ENCODE results near the gene GABRB3. TPM values are rescaled to one million over a fixed set of nuclear protein-coding genes. Genes with fewer than 3 reads are reported as not detected.

GABRB3 gene
- total RNA-seq, 4 donors from 2014 or later, result 0.67 to 3.2 (median 2.2) TPM

DNA sequence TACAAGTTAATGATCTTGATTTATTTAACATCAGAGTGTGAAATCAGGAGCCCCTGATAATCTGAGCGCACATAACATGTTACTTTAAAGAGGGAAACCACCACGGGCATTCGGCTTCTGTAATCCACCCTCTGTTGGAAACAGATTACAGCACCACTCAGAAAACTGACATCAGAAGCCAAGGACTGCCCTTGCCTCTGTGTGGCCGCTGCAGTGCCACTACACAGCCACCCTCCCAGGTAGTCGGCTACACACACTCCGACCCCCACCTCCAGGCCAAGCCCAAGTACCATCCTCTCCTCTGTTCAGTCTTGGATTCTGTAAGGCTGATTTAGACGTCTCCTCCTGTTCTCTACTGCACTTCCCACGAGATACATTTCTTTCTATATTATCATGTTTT is 251.7 kb downstream of the GABRB3 start:
- no peak overlapping the region for H3K27ac ChIP-seq
- no peaks in the 10 kb centered on the region for H3K4me1 ChIP-seq
- H3K27me3 ChIP-seq, result no peaks in the 10 kb centered on the region
- H3K36me3 ChIP-seq, result no peaks in the 10 kb centered on the region
- DNase-seq, result no peak
- H3K9me3 ChIP-seq, result no peaks in the 10 kb centered on the region
- TF ChIP-seq, protein P1, sequence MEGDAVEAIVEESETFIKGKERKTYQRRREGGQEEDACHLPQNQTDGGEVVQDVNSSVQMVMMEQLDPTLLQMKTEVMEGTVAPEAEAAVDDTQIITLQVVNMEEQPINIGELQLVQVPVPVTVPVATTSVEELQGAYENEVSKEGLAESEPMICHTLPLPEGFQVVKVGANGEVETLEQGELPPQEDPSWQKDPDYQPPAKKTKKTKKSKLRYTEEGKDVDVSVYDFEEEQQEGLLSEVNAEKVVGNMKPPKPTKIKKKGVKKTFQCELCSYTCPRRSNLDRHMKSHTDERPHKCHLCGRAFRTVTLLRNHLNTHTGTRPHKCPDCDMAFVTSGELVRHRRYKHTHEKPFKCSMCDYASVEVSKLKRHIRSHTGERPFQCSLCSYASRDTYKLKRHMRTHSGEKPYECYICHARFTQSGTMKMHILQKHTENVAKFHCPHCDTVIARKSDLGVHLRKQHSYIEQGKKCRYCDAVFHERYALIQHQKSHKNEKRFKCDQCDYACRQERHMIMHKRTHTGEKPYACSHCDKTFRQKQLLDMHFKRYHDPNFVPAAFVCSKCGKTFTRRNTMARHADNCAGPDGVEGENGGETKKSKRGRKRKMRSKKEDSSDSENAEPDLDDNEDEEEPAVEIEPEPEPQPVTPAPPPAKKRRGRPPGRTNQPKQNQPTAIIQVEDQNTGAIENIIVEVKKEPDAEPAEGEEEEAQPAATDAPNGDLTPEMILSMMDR (IDR thresholded peaks at IDR 0.05), result no peak
- no peak for TF ChIP-seq POLR2A (IDR thresholded peaks at IDR 0.05)
- no peak overlapping the region for H3K4me3 ChIP-seq

DNA sequence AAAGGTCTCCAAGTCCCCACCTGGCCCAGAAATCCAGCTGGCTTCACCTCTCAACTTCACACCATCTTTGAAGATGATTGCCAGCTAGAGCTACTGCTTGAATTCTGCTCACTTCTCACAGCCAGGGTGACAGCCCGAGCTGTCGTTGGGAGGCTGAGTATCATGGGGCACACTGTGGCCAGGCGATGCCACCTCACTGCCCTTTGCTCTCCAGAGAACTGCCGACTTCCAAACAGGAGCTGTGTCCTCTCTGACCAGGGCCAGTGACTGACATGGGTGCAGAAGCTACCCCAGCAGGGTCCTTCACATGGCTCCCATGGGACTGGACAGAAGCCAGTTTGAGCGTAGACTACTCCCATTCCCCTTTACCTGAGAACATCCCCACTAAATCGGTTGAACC is 254.0 kb downstream of the GABRB3 start:
- no peak for TF ChIP-seq POLR2A (IDR thresholded peaks at IDR 0.05)
- TF ChIP-seq, protein P1 (IDR thresholded peaks at IDR 0.05), result no peak
- H3K4me1 ChIP-seq, result no peaks in the 10 kb centered on the region
- DNase-seq, result no peak
- H3K27me3 ChIP-seq, result no peaks in the 10 kb centered on the region
- H3K36me3 ChIP-seq, result no peaks in the 10 kb centered on the region
- no peaks in the 10 kb centered on the region for H3K9me3 ChIP-seq
- no peak overlapping the region for H3K4me3 ChIP-seq
- no peak overlapping the region for H3K27ac ChIP-seq

DNA sequence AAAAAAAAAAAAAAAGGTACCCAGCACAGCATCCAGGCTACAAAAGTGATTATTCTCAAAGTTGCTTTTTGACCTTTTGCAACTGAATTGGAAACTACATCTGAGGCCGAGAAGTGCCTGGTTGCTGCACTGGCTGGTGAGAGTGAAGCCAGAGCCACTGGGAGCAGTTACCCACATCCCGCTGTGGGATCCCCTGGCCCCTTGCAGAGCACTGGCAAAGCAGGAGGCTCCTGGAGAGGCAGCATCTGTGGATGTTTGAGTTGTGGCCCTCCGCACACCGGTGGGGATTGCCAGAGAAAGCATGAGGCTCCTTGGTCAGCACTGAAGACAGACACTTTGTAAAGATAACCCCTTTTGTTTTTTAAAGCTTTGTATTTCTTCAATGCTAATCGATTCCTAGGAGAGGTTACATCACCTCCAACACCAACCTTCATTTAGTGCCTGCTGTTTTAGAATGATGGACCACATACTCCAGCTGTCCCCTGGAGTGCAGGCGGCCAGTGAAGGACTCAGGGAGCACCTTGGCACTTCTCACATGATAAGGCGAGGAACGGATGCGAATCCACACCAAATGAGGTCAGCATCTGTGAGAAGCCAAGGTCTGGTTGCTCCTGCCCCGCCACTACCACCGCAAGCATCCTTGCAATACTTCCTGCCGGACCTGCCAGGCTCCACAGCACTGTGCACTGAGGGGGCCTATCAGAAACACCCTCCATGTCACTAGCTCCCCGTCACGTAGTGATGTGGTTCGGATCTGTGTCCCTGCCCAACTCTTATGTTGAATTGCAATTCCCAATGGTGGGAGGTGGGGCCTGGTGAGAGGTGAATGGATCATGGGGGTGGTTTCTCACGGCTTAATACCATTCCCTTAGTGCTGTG is 256.5 kb downstream of the GABRB3 start:
- H3K27me3 ChIP-seq, result no peaks in the 10 kb centered on the region
- no peak overlapping the region for H3K27ac ChIP-seq
- no peak for DNase-seq
- no peak overlapping the region for H3K4me3 ChIP-seq
- H3K36me3 ChIP-seq, result no peaks in the 10 kb centered on the region
- peaks cover 0 to 3% (median 0%) of the 10 kb centered on the region in 4 donors for H3K9me3 ChIP-seq
- no peak for TF ChIP-seq POLR2A (IDR thresholded peaks at IDR 0.05)
- H3K4me1 ChIP-seq, result no peaks in the 10 kb centered on the region

DNA sequence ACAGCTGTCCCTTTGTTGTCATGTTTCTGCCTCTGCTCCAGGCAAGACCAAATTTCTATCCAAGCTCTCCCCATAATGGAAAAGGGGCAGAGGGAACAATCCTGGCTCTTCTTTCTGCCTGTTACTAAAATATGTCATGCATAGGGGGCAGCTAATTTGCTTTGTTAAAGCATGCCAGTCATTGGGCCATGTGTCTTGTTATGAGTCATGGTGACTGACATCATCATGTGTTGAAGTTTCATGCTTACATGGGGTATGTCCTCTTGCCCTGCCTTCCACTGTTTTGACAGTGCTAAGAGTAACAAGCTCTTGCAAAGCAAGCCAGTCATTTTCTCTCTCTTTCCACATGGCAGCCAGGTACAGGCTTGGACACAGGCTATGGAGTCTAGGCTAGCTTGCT is 268.9 kb downstream of the GABRB3 start:
- Histone ChIP-seq H3K27ac (no peak overlapping the region), H3K36me3 (no peaks in the 10 kb centered on the region), H3K9me3 (no peaks in the 10 kb centered on the region), H3K4me1 (no peaks in the 10 kb centered on the region), H3K27me3 (no peaks in the 10 kb centered on the region), H3K4me3 (no peak overlapping the region)
- DNase-seq, result no peak
- TF ChIP-seq POLR2A (IDR thresholded peaks at IDR 0.05), result no peak
- TF ChIP-seq, protein P1 (IDR thresholded peaks at IDR 0.05), result no peak

Other genes starting within 250 kb of the GABRB3 start
- gene GABRA5, start 94.0 kb upstream of the GABRB3 start, total RNA-seq, result not detected
- gene GABRG3, start 198.1 kb upstream of the GABRB3 start, total RNA-seq, result not detected

All from Peyer's patch (tissue), 4 donors.